Stimulated activated CD8-positive, alpha-beta memory T cell treated with anti-CD3 and anti-CD28 coated beads, Interleukin-2, amount 100 ng/mL, for 48 hours (primary cell): ENCODE results near the gene GTPBP1.

Experiments
- DNase-seq, 2 donors: peaks; one replicate each; pipeline ENCODE4 v3.0.0-alpha.2; 2020; ENCODE audit warnings: low read depth in 2 of 2

The GTPBP1 gene

GRCh38 chr22:38760477-38761201, 54.9 kb downstream of the GTPBP1 start:
- DNase-seq: no peak

- no peak for DNase-seq
Measured at GRCh38 chr22:38761202-38762162, 55.7 kb downstream of the GTPBP1 start.

GRCh38 chr22:38762551-38762983, 56.8 kb downstream of the GTPBP1 start:
- no peak for DNase-seq

- no peak for DNase-seq
Measured at GRCh38 chr22:38766076-38766777, 60.5 kb downstream of the GTPBP1 start.

GRCh38 chr22:38767313-38767712, 61.6 kb downstream of the GTPBP1 start:
- no peak for DNase-seq

- DNase-seq: no peak
Measured at GRCh38 chr22:38768036-38768435, 62.3 kb downstream of the GTPBP1 start.

- DNase-seq: no peak
Measured at GRCh38 chr22:38770257-38770949, 64.7 kb downstream of the GTPBP1 start.

GRCh38 chr22:38772623-38772873, 66.8 kb downstream of the GTPBP1 start:
- DNase-seq: no peak

GRCh38 chr22:38773363-38773946, 67.7 kb downstream of the GTPBP1 start:
- DNase-seq: no peak

- DNase-seq: no peak
Measured at GRCh38 chr22:38774496-38775166, 68.9 kb downstream of the GTPBP1 start.

- DNase-seq: no peak
Measured at GRCh38 chr22:38775656-38776055, 69.9 kb downstream of the GTPBP1 start.

GRCh38 chr22:38776086-38776485, 70.3 kb downstream of the GTPBP1 start:
- no peak for DNase-seq

- DNase-seq: no peak
Measured at GRCh38 chr22:38777087-38777671, 71.4 kb downstream of the GTPBP1 start.

GRCh38 chr22:38781033-38781432, 75.3 kb downstream of the GTPBP1 start:
- DNase-seq: no peak

- DNase-seq: no peak
Measured at GRCh38 chr22:38782402-38783094, 76.8 kb downstream of the GTPBP1 start.
